Activated B cell treated with CpG ODN at 0.5 μM for 24 hours (primary cell): ENCODE results near the gene LAMA3. TPM values are rescaled to one million over a fixed set of nuclear protein-coding genes. Genes with fewer than 3 reads are reported as not detected.

Experiments used
- ATAC-seq: fragments of 200-7000 bp; cut with Tn5 transposase; one replicate; pipeline ENCODE4 v1.10.0; 2021; ENCODE audit warnings: low read depth, mild to moderate bottlenecking, moderate library complexity
- CTCF ChIA-PET: fragments of 350-600 bp; sonication (Branson Sonifier 250); formaldehyde crosslinking; loops from one replicate; lab custom pipeline; 2021; ENCODE audit warnings: antibody characterized with exemption; lab: Charles Lee
- POLR2A ChIA-PET: fragments of 350-600 bp; sonication (Branson Sonifier 250); formaldehyde crosslinking; loops from one replicate; lab custom pipeline; 2021; ENCODE audit warnings: antibody characterized with exemption; lab: Charles Lee
- DNase-seq: peaks from one replicate; pipeline ENCODE4 v3.0.0; 2022
- H3K27ac Mint-ChIP-seq: one replicate; pipeline ENCODE4 v1.8.0; 2020; ENCODE audit warnings: mixed read lengths
- H3K27me3 Mint-ChIP-seq: one replicate; pipeline ENCODE4 v1.8.0; 2021; ENCODE audit warnings: mixed read lengths
- H3K36me3 Mint-ChIP-seq: one replicate; pipeline ENCODE4 v1.8.0; 2021; ENCODE audit warnings: low read depth, mixed read lengths
- H3K4me1 Mint-ChIP-seq: one replicate; pipeline ENCODE4 v1.8.0; 2021; ENCODE audit warnings: mixed read lengths
- H3K4me3 Mint-ChIP-seq: one replicate; pipeline ENCODE4 v1.8.0; 2020; ENCODE audit warnings: mild to moderate bottlenecking, mixed read lengths
- H3K9me3 Mint-ChIP-seq: one replicate; pipeline ENCODE4 v1.8.0; 2020; ENCODE audit warnings: mixed read lengths
- intact Hi-C: fragments of 100-400 bp; cut with micrococcal nuclease; formaldehyde crosslinking; loops from one replicate; pipeline ENCODE4 v1.15.1; 2024
- total RNA-seq: library from RNA; stranded (reverse); gene quantifications from 2 replicates; pipeline ENCODE4 v1.2.3, GENCODE V29; 2022
- TF ChIP-seq, protein P1 (sequence below): fragments of 200-600 bp; IDR thresholded peaks from one replicate; pipeline ENCODE4 v1.8.0; 2022; ENCODE audit warnings: antibody characterized with exemption, mild to moderate bottlenecking

LAMA3 gene
- total RNA-seq, 1 donor from 2014 or later, result not detected

- Mint-ChIP-seq H3K27me3 (peaks cover 34% of the 10 kb centered on the region), H3K4me1 (peaks cover 10% of the 10 kb centered on the region), H3K4me3 (peak overlapping the region; percentile 55), H3K36me3 (no peaks in the 10 kb centered on the region), H3K27ac (no peak overlapping the region), H3K9me3 (no peaks in the 10 kb centered on the region)
- ATAC-seq (no peak), DNase-seq (no peak)
- intact Hi-C loops, result no loop called here
- TF ChIP-seq, protein P1, sequence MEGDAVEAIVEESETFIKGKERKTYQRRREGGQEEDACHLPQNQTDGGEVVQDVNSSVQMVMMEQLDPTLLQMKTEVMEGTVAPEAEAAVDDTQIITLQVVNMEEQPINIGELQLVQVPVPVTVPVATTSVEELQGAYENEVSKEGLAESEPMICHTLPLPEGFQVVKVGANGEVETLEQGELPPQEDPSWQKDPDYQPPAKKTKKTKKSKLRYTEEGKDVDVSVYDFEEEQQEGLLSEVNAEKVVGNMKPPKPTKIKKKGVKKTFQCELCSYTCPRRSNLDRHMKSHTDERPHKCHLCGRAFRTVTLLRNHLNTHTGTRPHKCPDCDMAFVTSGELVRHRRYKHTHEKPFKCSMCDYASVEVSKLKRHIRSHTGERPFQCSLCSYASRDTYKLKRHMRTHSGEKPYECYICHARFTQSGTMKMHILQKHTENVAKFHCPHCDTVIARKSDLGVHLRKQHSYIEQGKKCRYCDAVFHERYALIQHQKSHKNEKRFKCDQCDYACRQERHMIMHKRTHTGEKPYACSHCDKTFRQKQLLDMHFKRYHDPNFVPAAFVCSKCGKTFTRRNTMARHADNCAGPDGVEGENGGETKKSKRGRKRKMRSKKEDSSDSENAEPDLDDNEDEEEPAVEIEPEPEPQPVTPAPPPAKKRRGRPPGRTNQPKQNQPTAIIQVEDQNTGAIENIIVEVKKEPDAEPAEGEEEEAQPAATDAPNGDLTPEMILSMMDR, result no peak
- ChIA-PET POLR2A (no interaction called here), CTCF (interaction anchor here (0.7 kb wide), 1 partner anchor 157 kb away, joined by 3 read pairs; no protein-coding TSS in a partner anchor)
Measured at GRCh38 chr18:23690505-23691068, 1.3 kb downstream of the LAMA3 start.

DNA sequence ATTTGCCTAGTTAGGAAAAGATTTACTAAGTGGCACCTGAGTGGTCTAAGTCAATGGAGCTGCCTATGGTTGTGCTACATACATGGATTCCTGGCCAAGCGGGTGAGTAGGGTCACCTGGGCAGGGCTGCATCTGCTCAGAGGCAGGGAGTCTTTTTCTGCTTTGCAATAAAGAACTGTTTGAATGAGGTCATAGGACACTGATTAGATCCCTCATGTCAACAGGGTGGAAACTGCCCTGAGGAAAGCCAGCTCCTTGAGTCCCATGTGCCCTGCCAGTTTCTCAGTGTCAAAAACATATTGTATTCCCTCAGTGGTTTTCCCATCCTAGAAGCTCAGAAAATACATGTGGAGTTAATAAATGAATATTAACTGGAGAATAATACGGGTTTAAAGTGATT lies 4.6 kb downstream of the LAMA3 start:
- ChIA-PET POLR2A (no interaction called here), CTCF (no interaction called here)
- no peak overlapping the region for H3K4me3 Mint-ChIP-seq
- TF ChIP-seq, protein P1, result no peak
- H3K27ac Mint-ChIP-seq, result no peak overlapping the region
- H3K36me3 Mint-ChIP-seq, result no peaks in the 10 kb centered on the region
- intact Hi-C loops, result loop anchor here (2.0 kb wide), 1 partner anchor 19 kb away; no protein-coding TSS in a partner anchor
- H3K4me1 Mint-ChIP-seq, result peaks cover 10% of the 10 kb centered on the region
- no peaks in the 10 kb centered on the region for H3K9me3 Mint-ChIP-seq
- peaks cover 22% of the 10 kb centered on the region for H3K27me3 Mint-ChIP-seq
- DNase-seq (no peak), ATAC-seq (no peak)

DNA sequence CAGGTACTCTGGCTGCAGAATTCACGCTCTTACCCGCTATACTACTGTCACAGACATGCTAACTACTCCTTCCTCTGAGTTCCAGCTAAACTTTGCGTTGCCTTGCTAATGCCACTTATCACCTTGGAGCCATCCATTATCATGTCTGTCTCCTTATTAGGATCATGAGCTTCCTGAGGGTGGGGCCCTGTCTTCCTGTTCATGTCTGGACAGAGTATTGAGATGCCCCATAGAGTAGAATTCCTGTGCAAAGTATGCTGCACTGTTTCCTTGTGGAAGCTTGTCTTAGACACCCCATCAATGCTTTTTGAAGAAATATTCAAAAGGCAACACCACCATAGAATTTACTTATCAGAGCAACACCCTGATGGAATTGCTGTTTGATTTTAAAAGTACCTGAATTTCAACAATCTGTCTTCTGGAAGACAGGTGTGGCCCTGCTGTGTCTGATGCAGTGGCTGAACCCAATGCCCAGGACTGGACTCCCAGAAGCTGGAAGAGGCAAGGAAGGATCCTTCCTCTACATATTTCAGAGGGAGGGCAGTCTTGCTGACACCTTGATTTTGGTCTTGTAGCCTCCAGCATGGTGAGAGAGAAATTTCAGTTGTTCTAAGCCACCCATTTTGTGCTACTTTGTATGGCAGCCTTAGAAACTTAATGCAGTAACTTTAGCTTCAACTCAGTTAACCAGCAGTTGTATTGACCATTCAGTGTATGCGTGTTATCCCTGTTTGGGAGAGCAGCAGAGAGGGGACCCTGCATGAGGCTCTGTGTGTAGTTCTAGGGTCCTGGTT lies 5.6 kb downstream of the LAMA3 start:
- ATAC-seq (no peak), DNase-seq (no peak)
- TF ChIP-seq, protein P1, result no peak
- Mint-ChIP-seq H3K27me3 (peaks cover 20% of the 10 kb centered on the region), H3K36me3 (no peaks in the 10 kb centered on the region), H3K9me3 (no peaks in the 10 kb centered on the region), H3K4me1 (peaks cover 6% of the 10 kb centered on the region), H3K27ac (no peak overlapping the region), H3K4me3 (no peak overlapping the region)
- CTCF ChIA-PET, result no interaction called here
- POLR2A ChIA-PET, result no interaction called here
- intact Hi-C loops, result loop anchor here (2.0 kb wide), 1 partner anchor 20 kb away; no protein-coding TSS in a partner anchor

- ChIA-PET POLR2A (no interaction called here), CTCF (interaction anchor here (0.7 kb wide), 1 partner anchor 79 kb away, joined by 3 read pairs; no protein-coding TSS in a partner anchor)
- Mint-ChIP-seq H3K4me1 (peaks cover 6% of the 10 kb centered on the region), H3K9me3 (no peaks in the 10 kb centered on the region), H3K27me3 (peaks cover 17% of the 10 kb centered on the region), H3K27ac (no peak overlapping the region), H3K36me3 (no peaks in the 10 kb centered on the region), H3K4me3 (no peak overlapping the region)
- no peak for DNase-seq
- intact Hi-C loops, result no loop called here
- ATAC-seq, result peak; percentile 37
- TF ChIP-seq, protein P1, result no peak
Measured at GRCh38 chr18:23701017-23701416, 11.8 kb downstream of the LAMA3 start.

DNA sequence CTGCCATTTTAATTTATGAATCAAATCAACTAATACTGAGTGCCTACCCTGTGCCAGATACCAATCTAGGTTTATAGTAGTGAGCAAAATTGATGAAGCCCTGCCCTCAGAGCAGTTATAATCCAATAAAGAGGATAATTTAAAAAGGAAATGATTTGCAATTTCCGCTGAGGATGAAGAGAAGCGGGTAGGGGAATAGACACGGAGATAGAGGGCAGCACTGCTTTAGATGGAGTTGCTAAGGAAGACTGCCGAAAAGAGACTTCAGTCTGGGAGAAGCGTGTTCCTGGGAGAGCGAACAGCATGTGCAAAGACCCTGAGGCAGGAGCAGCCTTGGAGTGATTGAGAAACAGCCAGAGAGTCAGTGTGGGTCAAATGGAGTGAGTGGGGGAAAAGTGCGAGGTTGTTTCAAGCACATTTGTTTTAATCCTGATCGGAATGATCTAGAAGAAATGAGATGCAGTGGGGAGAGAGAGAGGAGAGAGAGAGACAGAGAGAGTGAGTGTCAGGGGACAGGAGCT lies 12.4 kb downstream of the LAMA3 start:
- ATAC-seq, result no peak
- no peak for DNase-seq
- ChIA-PET POLR2A (no interaction called here), CTCF (interaction anchor here (0.7 kb wide), 1 partner anchor 79 kb away, joined by 3 read pairs; no protein-coding TSS in a partner anchor)
- TF ChIP-seq, protein P1, result no peak
- Mint-ChIP-seq H3K9me3 (no peaks in the 10 kb centered on the region), H3K36me3 (no peaks in the 10 kb centered on the region), H3K27ac (no peak overlapping the region), H3K4me3 (no peak overlapping the region), H3K27me3 (peaks cover 17% of the 10 kb centered on the region), H3K4me1 (peaks cover 6% of the 10 kb centered on the region)
- intact Hi-C loops, result no loop called here
